IPS-11a (cell line): ENCODE measurements around the gene GRIK1.

Experiments
- H3K4me3 ChIP-seq: one replicate; pipeline ENCODE4 v1.5.1; 2013; ENCODE audit warnings: low read depth, low read length, control low read depth

The GRIK1 gene

DNA sequence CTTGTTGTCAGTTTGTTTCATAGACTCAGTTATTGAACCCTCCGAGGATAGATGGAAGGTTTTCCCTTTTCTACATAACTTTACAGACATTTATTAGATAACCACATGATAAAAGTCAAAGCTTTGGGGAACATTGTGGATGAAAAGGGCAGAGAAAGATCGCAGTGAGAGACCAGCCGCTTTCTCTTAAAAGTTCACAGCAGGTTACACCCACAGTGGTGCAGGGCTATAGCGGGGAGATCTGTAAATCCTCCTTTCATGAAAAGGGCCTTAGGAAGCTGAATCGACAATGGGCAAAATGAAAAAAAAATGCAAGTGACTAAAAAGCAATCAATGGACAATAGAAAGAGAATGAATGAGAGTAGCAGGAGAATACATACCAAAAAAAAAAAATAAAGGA, 218.6 kb downstream of the GRIK1 start:
- H3K4me3 ChIP-seq: no peak overlapping the region

DNA sequence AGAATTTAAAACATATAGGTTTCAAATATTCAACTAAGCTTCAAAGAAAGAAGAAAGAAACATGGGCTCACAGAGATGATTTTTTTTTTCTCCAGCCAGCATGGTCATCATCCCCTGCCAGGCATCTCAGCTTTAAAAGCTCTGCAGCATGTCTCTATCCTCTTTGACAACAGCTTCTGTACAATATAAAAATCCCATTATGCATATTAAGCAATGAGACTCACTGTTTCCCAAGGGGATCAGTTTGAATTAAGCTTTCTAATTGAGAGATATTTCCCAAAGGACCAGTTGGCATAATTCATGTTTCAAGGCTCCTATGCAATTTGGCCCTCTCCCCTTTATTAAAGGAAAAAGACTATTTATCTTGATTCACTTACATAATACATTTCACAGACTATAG, 220.3 kb downstream of the GRIK1 start:
- no peak overlapping the region for H3K4me3 ChIP-seq

DNA sequence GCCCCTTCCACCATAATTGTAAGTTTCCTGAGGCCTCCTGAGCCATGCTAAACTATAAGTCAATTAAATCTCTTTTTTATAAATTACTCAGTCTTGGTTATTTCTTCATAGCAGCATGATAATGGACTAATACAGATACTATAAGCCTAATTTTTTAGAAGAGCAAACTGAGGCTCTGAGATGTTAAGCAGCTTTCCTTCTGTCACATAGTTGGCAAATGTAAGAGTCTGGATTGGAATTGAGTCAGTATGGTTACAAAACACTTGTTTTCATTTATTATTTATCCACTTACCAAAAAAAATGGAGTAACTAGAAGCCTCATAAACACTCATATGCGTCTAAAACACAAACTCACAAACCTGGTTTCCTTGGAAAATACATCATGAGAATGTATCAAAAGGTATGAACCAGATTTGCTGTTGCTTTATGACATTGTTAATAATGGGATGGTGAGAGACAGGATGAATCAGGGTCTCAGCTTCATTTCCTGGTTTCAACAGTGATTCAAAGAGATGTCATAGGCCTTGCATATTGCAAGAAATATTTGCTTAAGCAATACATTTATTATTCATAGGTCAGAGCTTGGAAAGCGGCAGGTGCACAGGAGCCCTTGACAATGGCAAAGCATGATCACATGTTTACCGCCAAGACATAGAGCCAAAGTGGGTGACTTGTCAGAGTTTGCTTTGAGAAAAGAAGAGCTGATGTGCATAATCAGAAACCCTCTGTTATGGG, 221.5 kb downstream of the GRIK1 start:
- H3K4me3 ChIP-seq: no peak overlapping the region

DNA sequence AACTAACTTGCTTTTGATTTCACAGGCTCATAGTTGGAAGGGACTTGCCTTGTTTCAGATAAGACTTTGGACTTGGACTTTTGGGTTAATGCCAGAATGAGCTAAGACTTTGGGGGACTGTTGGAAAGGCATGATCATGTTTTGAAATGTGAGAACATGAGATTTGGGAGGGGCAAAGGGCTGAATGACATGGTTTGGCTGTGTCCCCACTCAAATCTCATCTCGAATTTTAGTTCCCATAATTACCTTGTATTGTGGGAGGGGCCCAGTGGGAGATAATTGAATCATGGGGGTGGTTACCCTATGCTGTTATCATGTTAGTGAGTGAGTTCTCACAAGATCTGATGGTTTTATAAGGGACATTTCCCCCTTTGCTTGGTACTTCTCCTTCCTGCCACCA, 222.1 kb downstream of the GRIK1 start:
- H3K4me3 ChIP-seq: no peak overlapping the region

DNA sequence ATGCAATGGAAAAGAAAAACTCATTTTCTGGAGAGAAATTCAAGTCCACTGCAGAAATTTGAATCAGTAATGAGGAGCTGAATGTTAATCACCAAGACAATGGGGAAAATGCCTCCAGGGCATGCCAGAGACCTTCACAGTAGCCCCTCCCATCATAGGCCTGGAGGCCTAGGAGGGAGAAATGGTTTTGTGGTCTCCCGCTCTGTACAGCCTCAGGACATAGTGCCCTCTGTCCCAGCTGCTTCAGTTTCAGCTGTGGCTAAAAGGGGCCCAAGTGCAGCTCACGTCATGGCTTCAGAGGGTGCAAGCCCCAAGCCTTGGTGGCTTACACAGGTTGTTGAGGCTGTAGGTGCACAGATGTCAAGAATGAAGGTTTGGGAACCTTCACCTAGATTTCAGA, 223.0 kb downstream of the GRIK1 start:
- H3K4me3 ChIP-seq: no peak overlapping the region

- H3K4me3 ChIP-seq: no peak overlapping the region
Observed at GRCh38 chr21:29715089-29715488, 224.7 kb downstream of the GRIK1 start.

- H3K4me3 ChIP-seq: no peak overlapping the region
Observed at GRCh38 chr21:29712818-29713217, 227.0 kb downstream of the GRIK1 start.

DNA sequence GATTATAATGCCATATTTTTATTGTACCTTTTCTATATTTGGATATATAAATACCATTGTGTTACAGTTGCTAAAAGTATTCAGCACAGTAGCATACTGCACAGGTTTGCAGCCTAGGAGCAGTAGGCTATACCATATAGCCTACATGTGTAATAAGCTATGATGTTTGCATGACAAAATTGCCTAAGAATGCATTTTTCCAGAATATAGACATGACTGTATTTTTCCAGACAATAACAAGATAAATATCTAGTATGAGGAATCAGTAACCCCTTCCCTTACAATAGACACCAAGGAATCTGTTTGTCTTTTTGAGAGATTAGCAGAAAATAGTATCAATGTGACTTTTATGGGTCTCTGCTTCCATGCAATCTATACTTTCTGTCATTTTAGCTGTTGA, 228.6 kb downstream of the GRIK1 start:
- H3K4me3 ChIP-seq: no peak overlapping the region

- no peak overlapping the region for H3K4me3 ChIP-seq
Observed at GRCh38 chr21:29710498-29710897, 229.3 kb downstream of the GRIK1 start.

DNA sequence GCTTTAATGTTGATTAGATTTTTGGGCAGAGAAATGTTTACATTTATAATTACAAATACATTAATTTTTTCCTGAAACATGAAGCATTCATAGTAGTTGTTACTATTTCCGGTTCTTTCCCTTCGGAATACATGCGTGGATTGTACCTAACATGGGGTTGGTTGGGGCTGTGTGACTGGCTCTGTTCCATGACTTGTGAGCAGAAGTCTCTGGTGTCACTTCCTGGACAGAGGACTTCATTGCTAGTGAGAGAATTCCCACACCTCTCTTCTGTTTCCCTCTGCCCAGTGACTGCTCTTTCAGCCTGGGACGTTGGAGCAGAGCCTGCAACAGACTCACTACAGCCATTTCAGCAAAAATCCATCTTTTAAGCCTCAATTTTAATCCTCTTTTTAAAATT, 231.4 kb downstream of the GRIK1 start:
- H3K4me3 ChIP-seq: no peak overlapping the region

DNA sequence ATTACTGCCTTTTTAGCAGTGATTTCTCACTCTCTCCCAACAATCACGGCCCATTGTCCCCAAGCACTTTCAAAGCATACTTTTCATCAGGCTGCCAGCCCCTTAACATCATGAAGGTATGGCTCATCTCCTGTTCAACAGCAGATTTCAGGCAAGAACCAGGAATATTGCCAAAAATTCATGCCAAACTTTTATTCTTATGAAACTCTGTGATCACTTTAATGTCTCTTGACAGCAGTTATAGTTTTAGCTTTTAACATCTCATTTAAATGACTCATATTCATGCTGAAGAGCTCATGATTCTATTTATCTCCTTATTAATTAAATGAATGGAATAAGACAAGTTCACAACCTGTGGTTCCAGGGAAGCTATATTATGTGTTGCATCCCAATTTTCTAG, 235.1 kb downstream of the GRIK1 start:
- no peak overlapping the region for H3K4me3 ChIP-seq

- H3K4me3 ChIP-seq: no peak overlapping the region
Observed at GRCh38 chr21:29701676-29702075, 238.1 kb downstream of the GRIK1 start.

DNA sequence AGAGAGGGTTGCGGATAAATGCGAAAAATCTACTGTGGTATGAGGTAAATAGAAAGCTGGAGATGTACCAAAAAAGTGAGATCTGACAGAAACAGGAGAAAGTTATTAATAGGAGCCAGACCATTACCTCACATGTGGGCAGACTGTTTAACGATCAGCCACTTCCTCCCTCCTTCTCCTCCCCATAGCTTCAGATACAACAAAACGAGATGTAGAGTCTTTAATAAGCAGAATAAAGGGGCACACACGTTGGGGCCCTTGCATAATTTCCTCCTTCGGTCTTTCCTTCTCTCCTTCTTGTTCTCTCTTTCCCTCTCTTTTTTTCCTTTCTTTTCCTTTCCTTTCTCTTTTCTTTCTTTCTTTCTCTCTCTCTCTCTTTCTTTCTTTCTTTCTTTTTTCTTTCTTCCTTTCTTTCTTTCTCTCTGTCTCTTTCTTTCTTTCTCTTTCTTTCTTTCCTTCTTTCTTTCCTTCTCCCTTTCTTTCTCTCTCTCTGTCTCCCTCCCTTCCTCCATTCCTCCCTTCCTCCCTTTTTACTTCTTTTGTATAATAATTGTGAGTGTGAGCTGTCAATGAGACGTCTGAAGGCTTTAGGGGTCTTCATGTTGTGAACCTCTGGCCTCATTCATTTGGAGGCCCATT, 242.1 kb downstream of the GRIK1 start:
- no peak overlapping the region for H3K4me3 ChIP-seq

GRCh38 chr21:29696937-29697336, 242.9 kb downstream of the GRIK1 start:
- no peak overlapping the region for H3K4me3 ChIP-seq

- no peak overlapping the region for H3K4me3 ChIP-seq
Observed at GRCh38 chr21:29691616-29692491, 247.9 kb downstream of the GRIK1 start.

DNA sequence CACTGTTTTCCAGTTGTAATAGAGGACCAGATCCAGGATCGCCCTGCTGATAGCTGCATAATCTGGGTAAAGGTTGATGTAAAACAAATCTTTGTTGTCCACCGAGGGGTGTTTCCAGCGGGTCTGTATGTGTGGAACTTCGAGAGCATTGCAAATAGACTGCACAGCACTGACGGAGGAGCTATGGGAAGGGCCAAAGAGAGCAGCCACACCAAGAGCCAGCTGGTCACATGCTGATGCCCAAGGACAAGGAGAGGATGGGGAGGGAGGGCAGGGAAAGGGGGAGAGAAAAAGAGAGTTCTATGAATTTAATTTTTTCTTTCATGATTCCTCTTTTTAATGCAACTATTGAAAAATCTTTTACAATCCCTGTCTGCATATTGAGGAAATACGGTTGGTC, 250.0 kb downstream of the GRIK1 start:
- no peak overlapping the region for H3K4me3 ChIP-seq

GRCh38 chr21:29684106-29684505, 255.7 kb downstream of the GRIK1 start:
- no peak overlapping the region for H3K4me3 ChIP-seq

- H3K4me3 ChIP-seq: no peak overlapping the region
Observed at GRCh38 chr21:29682800-29683199, 257.0 kb downstream of the GRIK1 start.

- H3K4me3 ChIP-seq: no peak overlapping the region
Observed at GRCh38 chr21:29680273-29680672, 259.5 kb downstream of the GRIK1 start.

GRCh38 chr21:29678626-29679025, 261.2 kb downstream of the GRIK1 start:
- H3K4me3 ChIP-seq: no peak overlapping the region

DNA sequence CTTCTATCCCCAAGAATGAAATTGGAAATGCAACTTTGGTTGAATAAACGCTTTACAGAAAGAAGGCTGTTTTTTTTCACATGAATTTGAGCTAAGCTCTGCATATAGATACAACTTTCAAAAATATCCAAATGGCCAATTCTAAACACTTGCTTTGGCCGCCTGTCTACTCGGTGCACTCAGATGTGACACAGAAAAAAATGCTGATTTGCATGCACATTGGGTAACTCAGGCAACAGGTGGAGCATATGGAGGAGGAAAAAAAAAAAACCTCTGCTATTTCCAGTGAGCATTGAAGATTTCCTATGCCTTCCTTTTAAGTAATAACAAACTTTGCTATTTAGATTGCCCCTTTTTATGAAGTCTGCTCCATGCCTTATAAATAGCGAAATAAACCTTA, 262.5 kb downstream of the GRIK1 start:
- H3K4me3 ChIP-seq: no peak overlapping the region

GRCh38 chr21:29676395-29676794, 263.4 kb downstream of the GRIK1 start:
- H3K4me3 ChIP-seq: no peak overlapping the region
